Natural killer cell (primary cell): ENCODE results near the gene NFKB2. TPM values are rescaled to one million over a fixed set of nuclear protein-coding genes. Genes with fewer than 3 reads are reported as not detected.
A peak's percentile ranks its signal among the peaks of the same experiment; 100 is the strongest.

Experiments
- ATAC-seq, 3 donors: fragments of 150-1000 bp in 2 of 3; fragments of 200-7000 bp in 1 of 3; cut with Tn5 transposase; 1 replicate in 1 of 3; 2 replicates in 2 of 3; pipeline ENCODE4 v1.10.0; 2021; ENCODE audit warnings: mild to moderate bottlenecking in 2 of 3, moderate library complexity in 2 of 3
- DNase-seq, 2 donors: peaks; one replicate each; pipeline versions ENCODE4 v3.0.0 to v3.0.0-alpha.2; 2013 to 2021; ENCODE audit warnings: mixed read lengths in 1 of 2
- H3K27ac ChIP-seq: one replicate; pipeline ENCODE4 v1.5.1; 2013; ENCODE audit warnings: mild to moderate bottlenecking, low read length
- H3K27me3 ChIP-seq: one replicate; pipeline ENCODE4 v1.6.1; 2013; ENCODE audit warnings: low read length; ENCODE audit not compliant: control insufficient read depth, insufficient read depth
- H3K36me3 ChIP-seq: one replicate; pipeline ENCODE4 v1.6.1; 2013; ENCODE audit warnings: low read length; ENCODE audit not compliant: control insufficient read depth, insufficient read depth
- H3K4me1 ChIP-seq: one replicate; pipeline ENCODE4 v1.6.1; 2013; ENCODE audit warnings: low read length; ENCODE audit not compliant: control insufficient read depth, insufficient read depth
- H3K4me3 ChIP-seq: one replicate; pipeline ENCODE4 v1.5.1; 2013; ENCODE audit warnings: low read length
- H3K9me3 ChIP-seq: one replicate; pipeline ENCODE4 v1.6.1; 2013; ENCODE audit warnings: low read length; ENCODE audit not compliant: control insufficient read depth, insufficient read depth
- H3K27ac Mint-ChIP-seq, 2 donors: one replicate each; pipeline ENCODE4 v1.8.0; 2022; ENCODE audit warnings: mild to moderate bottlenecking in 2 of 2, mixed read lengths in 2 of 2, moderate library complexity in 1 of 2
- H3K27me3 Mint-ChIP-seq, 2 donors: one replicate each; pipeline ENCODE4 v1.8.0; 2022; ENCODE audit warnings: low read depth in 2 of 2, mixed read lengths in 2 of 2
- H3K36me3 Mint-ChIP-seq: one replicate; pipeline ENCODE4 v1.8.0; 2022; ENCODE audit warnings: mixed read lengths
- H3K4me1 Mint-ChIP-seq, 2 donors: one replicate each; pipeline ENCODE4 v1.8.0; 2022; ENCODE audit warnings: mixed read lengths in 2 of 2
- H3K4me3 Mint-ChIP-seq: one replicate; pipeline ENCODE4 v1.8.0; 2022; ENCODE audit warnings: mild to moderate bottlenecking, moderate library complexity, mixed read lengths
- H3K9me3 Mint-ChIP-seq, 2 donors: one replicate each; pipeline ENCODE4 v1.8.0; 2022; ENCODE audit warnings: mixed read lengths in 2 of 2
- whole genome bisulfite sequencing: methylation state at CpG from one replicate; pipeline ENCODE4 v1.1.7; 2013; ENCODE audit warnings: missing lambda C conversion rate; ENCODE audit not compliant: insufficient coverage; 5-methylcytosine and 5-hydroxymethylcytosine counted together
- intact Hi-C: fragments of 100-400 bp; cut with micrococcal nuclease; formaldehyde crosslinking; loops from one replicate; pipeline ENCODE4 v1.14.2; 2022
- total RNA-seq, 4 donors: library from RNA; stranded (reverse); fragments of 120-200 nt in 1 of 4; gene quantifications; one replicate each; pipeline versions ENCODE4 v1.2.3 to v1.2.4, GENCODE V29; 2013 to 2022
- TF ChIP-seq, protein P1 (sequence below): fragments of 200-600 bp; IDR thresholded peaks from one replicate; pipeline ENCODE4 v1.8.0; 2022; ENCODE audit warnings: antibody characterized with exemption

The NFKB2 gene
- total RNA-seq, 3 donors from 2014 or later (not counting 1 experiment from before 2014, with no cell fraction given), result 201 to 264 (median 246) TPM

- peaks cover 22% of the 10 kb centered on the region for H3K27me3 ChIP-seq
- no peaks in the 10 kb centered on the region for H3K9me3 ChIP-seq
- Mint-ChIP-seq H3K27ac (peak within 1 kb of the TSS; percentile 91 to 97), H3K27me3 (peaks cover 5 to 19% of the 10 kb centered on the region in 2 donors), H3K9me3 (no peaks in the 10 kb centered on the region), H3K4me1 (peaks cover 11 to 42% of the 10 kb centered on the region in 2 donors), H3K4me3 (peak within 1 kb of the TSS; percentile 98), H3K36me3 (no peaks in the 10 kb centered on the region)
- TF ChIP-seq, protein P1, sequence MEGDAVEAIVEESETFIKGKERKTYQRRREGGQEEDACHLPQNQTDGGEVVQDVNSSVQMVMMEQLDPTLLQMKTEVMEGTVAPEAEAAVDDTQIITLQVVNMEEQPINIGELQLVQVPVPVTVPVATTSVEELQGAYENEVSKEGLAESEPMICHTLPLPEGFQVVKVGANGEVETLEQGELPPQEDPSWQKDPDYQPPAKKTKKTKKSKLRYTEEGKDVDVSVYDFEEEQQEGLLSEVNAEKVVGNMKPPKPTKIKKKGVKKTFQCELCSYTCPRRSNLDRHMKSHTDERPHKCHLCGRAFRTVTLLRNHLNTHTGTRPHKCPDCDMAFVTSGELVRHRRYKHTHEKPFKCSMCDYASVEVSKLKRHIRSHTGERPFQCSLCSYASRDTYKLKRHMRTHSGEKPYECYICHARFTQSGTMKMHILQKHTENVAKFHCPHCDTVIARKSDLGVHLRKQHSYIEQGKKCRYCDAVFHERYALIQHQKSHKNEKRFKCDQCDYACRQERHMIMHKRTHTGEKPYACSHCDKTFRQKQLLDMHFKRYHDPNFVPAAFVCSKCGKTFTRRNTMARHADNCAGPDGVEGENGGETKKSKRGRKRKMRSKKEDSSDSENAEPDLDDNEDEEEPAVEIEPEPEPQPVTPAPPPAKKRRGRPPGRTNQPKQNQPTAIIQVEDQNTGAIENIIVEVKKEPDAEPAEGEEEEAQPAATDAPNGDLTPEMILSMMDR, result no peak
- peaks cover 39% of the 10 kb centered on the region for H3K4me1 ChIP-seq
- peak within 1 kb of the TSS; percentile 83 for H3K4me3 ChIP-seq
- under 1% methylated on average over 66 of the region's 66 CpGs for WGBS
- H3K36me3 ChIP-seq, result peaks cover 11% of the 10 kb centered on the region
- DNase-seq (peak; percentile 93 to 96), ATAC-seq (peak; percentile 77 to 91 (median 81))
- peak within 1 kb of the TSS; percentile 81 for H3K27ac ChIP-seq
- intact Hi-C loops, result loop anchor here (1.0 kb wide), 2 partner anchors 11 to 27 kb away; partner anchors contain the start of gene CUEDC2
Measured at GRCh38 chr10:102420714-102421506, 25.4 kb downstream of the NFKB2 start, which contains the start of gene FBXL15. FBXL15 (plus strand) TSS chr10:102420836; CDS start chr10:102421130, 294 bp downstream.

- DNase-seq (no peak), ATAC-seq (no peak)
- Mint-ChIP-seq H3K36me3 (no peaks in the 10 kb centered on the region), H3K9me3 (no peaks in the 10 kb centered on the region), H3K4me3 (peak overlapping the region; percentile 98), H3K27ac (peak overlapping the region; percentile 91 to 97), H3K4me1 (peaks cover 15 to 40% of the 10 kb centered on the region in 2 donors), H3K27me3 (peaks cover 5 to 13% of the 10 kb centered on the region in 2 donors)
- Histone ChIP-seq H3K27me3 (peaks cover 20% of the 10 kb centered on the region), H3K36me3 (peaks cover 11% of the 10 kb centered on the region), H3K4me3 (peak overlapping the region; percentile 83), H3K4me1 (peaks cover 39% of the 10 kb centered on the region), H3K9me3 (no peaks in the 10 kb centered on the region), H3K27ac (peak overlapping the region; percentile 81)
- intact Hi-C loops, result loop anchor here (1.0 kb wide), 2 partner anchors 11 to 27 kb away; partner anchors contain the start of gene CUEDC2
- TF ChIP-seq, protein P1, result no peak
- WGBS, result 0% methylated on average over 14 of the region's 14 CpGs
Measured at GRCh38 chr10:102421507-102421756, 25.9 kb downstream of the NFKB2 start.

DNA sequence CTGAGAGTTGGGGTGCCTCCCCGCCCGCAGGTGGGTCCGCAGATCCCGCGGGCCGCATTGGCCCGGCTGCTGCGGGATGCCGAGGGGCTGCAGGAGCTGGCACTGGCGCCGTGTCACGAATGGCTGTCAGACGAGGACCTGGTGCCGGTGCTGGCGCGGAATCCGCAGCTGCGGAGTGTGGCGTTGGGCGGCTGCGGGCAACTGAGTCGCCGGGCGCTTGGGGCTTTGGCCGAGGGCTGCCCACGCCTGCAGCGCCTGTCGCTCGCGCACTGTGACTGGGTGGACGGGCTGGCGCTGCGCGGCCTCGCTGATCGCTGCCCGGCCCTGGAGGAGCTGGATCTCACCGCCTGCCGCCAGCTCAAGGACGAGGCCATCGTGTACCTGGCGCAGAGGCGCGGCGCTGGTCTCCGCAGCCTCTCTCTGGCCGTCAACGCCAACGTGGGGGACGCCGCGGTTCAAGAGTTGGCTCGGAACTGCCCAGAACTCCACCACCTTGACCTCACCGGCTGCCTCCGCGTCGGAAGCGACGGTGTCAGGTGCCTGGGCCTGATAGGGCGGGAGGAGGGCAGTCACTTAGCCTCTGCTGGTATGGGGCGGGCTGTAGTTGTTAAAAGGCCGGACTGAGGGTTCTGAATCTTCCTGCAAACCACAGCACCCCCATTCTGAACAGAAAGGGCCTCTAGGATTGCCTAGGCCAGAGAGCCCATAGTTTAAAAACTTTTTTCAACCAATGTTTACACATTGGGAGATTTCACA, 26.4 kb downstream of the NFKB2 start:
- peak in 1 of 2 donors; percentile 58 for DNase-seq
- peak overlapping the region; percentile 81 for H3K27ac ChIP-seq
- peaks cover 11% of the 10 kb centered on the region for H3K36me3 ChIP-seq
- ATAC-seq, result peak; percentile 13 to 27 (median 22)
- Mint-ChIP-seq H3K4me1 (peaks cover 20 to 40% of the 10 kb centered on the region in 2 donors), H3K36me3 (no peaks in the 10 kb centered on the region), H3K27me3 (peaks cover 5 to 12% of the 10 kb centered on the region in 2 donors), H3K27ac (peak overlapping the region; percentile 91 to 97), H3K4me3 (peak overlapping the region; percentile 98), H3K9me3 (no peaks in the 10 kb centered on the region)
- H3K9me3 ChIP-seq, result no peaks in the 10 kb centered on the region
- intact Hi-C loops, result loop anchor here (1.0 kb wide), 2 partner anchors 10 to 28 kb away; partner anchors contain the start of gene CUEDC2
- peaks cover 39% of the 10 kb centered on the region for H3K4me1 ChIP-seq
- H3K27me3 ChIP-seq, result peaks cover 15% of the 10 kb centered on the region
- TF ChIP-seq, protein P1, result no peak
- peak overlapping the region; percentile 83 for H3K4me3 ChIP-seq
- WGBS, result 2% methylated on average over 62 of the region's 62 CpGs
